Brain microvascular endothelial cell (primary cell): ENCODE measurements around the gene OVOL3.

ENCODE experiments used
- DNase-seq: peaks from one replicate; pipeline ENCODE4 v3.0.0-alpha.2; 2020
- H3K27ac ChIP-seq: fragments of 250-450 bp; sonication (Bioruptor Pico); 2 replicates; pipeline ENCODE4 v1.5.1; 2020; ENCODE audit warnings: mild to moderate bottlenecking, moderate library complexity
- H3K27me3 ChIP-seq: fragments of 250-450 bp; sonication (Bioruptor Pico); replicated peaks from 2 replicates; pipeline ENCODE4 v1.5.1; 2020; ENCODE audit warnings: mild to moderate bottlenecking
- H3K36me3 ChIP-seq: fragments of 250-450 bp; sonication (Bioruptor Pico); replicated peaks from 2 replicates; pipeline ENCODE4 v1.5.1; 2020; ENCODE audit warnings: mild to moderate bottlenecking
- H3K4me3 ChIP-seq: 2 replicates; pipeline ENCODE4 v1.5.1; 2011; ENCODE audit warnings: low read depth, mild to moderate bottlenecking, control low read depth, low read length, moderate library complexity
- CTCF ChIP-seq: IDR thresholded peaks from 2 replicates; pipeline ENCODE4 v1.5.1; 2011; ENCODE audit warnings: low read depth, mild to moderate bottlenecking, moderate library complexity, low read length, control low read depth, inconsistent platforms; ENCODE audit errors: missing control alignments
- in situ Hi-C: cut with HindIII; loops from 2 replicates; pipeline ENCODE4 v1.10.0; 2017; ENCODE audit warnings: low sequenced_read_pairs, low pct_ligation_motif_present

The OVOL3 gene

GRCh38 chr19:36073121-36073876 is 37.6 kb upstream of the OVOL3 start:
- in situ Hi-C loops: no loop called here
- TF ChIP-seq CTCF: no peak
- Histone ChIP-seq H3K27me3 (no peaks in the 10 kb centered on the region), H3K4me3 (no peak overlapping the region), H3K36me3 (no peaks in the 10 kb centered on the region), H3K27ac (no peak overlapping the region)
- DNase-seq: no peak

- Histone ChIP-seq H3K4me3 (no peak overlapping the region), H3K27ac (no peak overlapping the region), H3K27me3 (no peaks in the 10 kb centered on the region), H3K36me3 (no peaks in the 10 kb centered on the region)
- no peak for TF ChIP-seq CTCF
- in situ Hi-C loops: no loop called here
- DNase-seq: no peak
Observed at GRCh38 chr19:36079389-36079945, 31.5 kb upstream of the OVOL3 start.

GRCh38 chr19:36081385-36081784 is 29.6 kb upstream of the OVOL3 start:
- Histone ChIP-seq H3K36me3 (no peaks in the 10 kb centered on the region), H3K27me3 (no peaks in the 10 kb centered on the region), H3K27ac (no peak overlapping the region), H3K4me3 (no peak overlapping the region)
- in situ Hi-C loops: no loop called here
- TF ChIP-seq CTCF: no peak
- no peak for DNase-seq

- in situ Hi-C loops: no loop called here
- H3K27me3 ChIP-seq: no peaks in the 10 kb centered on the region
- no peak overlapping the region for H3K27ac ChIP-seq
- no peaks in the 10 kb centered on the region for H3K36me3 ChIP-seq
- H3K4me3 ChIP-seq: no peak overlapping the region
- DNase-seq: no peak
- TF ChIP-seq CTCF: no peak
Observed at GRCh38 chr19:36081894-36082293, 29.0 kb upstream of the OVOL3 start.

GRCh38 chr19:36082916-36083315 is 28.0 kb upstream of the OVOL3 start:
- H3K4me3 ChIP-seq: no peak overlapping the region
- no peak for TF ChIP-seq CTCF
- H3K27me3 ChIP-seq: no peaks in the 10 kb centered on the region
- in situ Hi-C loops: no loop called here
- no peak overlapping the region for H3K27ac ChIP-seq
- no peak for DNase-seq
- no peaks in the 10 kb centered on the region for H3K36me3 ChIP-seq
